ENCODE data around the gene ATP5IF1. TPM values are rescaled to one million over a fixed set of nuclear protein-coding genes. Genes with fewer than 3 reads are reported as not detected.

The ATP5IF1 gene
- total and polyA plus RNA-seq, 2 donors (not counting 1 experiment from before 2014, with no cell fraction given) = 146 to 269 TPM

DNA sequence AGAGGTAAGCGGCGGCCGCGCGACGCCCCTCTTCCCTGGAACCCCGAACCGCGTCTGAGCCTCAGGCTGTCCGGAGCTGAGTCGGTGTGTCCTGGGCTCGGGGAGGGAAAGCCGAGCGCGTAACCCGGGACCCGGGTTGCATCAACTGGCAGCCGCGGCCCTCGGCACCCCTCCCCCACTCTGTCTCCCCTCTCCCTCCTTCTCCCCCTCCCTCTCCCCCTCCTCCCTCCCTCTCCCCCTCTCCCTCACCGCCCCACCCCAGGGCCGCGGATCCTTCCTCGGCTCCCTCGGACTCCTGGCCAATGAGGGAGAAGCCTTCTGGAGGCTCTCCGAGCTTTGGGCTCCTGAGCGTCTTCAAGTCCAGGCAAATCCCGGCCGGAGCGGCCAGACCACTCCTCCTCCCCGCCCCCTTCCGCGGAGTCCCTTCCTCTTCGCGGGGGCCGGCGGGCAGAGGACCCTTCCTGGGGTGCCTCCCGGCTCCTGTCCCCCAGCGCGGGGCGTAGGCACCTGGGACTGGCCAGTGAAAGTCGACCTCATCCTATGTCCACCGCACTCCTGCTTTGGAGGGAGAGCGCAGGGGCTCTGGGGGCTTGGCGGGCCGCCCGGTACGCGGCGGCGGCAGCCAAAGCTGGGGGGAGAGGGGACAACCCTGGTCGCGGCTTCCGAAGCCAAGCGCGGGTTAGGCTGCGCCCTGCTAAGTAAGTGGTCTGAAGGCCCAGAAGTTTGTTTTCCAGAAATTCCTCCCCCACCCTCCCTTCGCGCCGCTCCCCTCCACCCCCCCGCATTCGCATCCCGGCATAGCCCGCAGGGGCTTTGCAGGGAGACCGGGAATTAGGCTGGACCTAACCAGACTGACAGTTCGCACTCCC, 24.2 kb downstream of the ATP5IF1 start:
- H4K20me1 ChIP-seq (ENCODE audit: control insufficient read depth, extremely low read depth, insufficient read depth, low read length) = peaks cover 11% of the 10 kb centered on the region
- peak; percentile 92 to 93 for DNase-seq (ENCODE audit: low read depth in 2 of 2)
- peaks cover 51% of the 10 kb centered on the region for H3K79me2 ChIP-seq (ENCODE audit: control insufficient read depth, insufficient read depth, low read length)
- H3K4me2 ChIP-seq (ENCODE audit: extremely low read depth, insufficient read depth, low read length) = peak overlapping the region; percentile 88
- peaks cover 11% of the 10 kb centered on the region for H3K4me1 ChIP-seq (ENCODE audit: control insufficient read depth, extremely low read depth, insufficient read depth, low read length)
- no peaks in the 10 kb centered on the region for H3K27me3 ChIP-seq (ENCODE audit: control insufficient read depth, insufficient read depth, low read length)
- H3K4me3 ChIP-seq (replicated peaks in 1 of 4; ENCODE audit: control extremely low read depth in 1 of 4, insufficient read depth in 1 of 4, low read depth in 3 of 4, low read length in 4 of 4) = peak overlapping the region; percentile 58 to 94 (median 73)
- peak overlapping the region; percentile 94 for H3K9ac ChIP-seq (ENCODE audit: insufficient read depth, low read length)
- peak overlapping the region; percentile 89 for H3K27ac ChIP-seq (ENCODE audit: insufficient read depth, low read length)
- no peaks in the 10 kb centered on the region for H3K9me3 ChIP-seq (ENCODE audit: control insufficient read depth, insufficient read depth, low read depth, low read length)
- TF ChIP-seq CTCF (conservative IDR thresholded peaks at IDR 0.05 in 1 of 2, IDR thresholded peaks at IDR 0.05 in 1 of 2; ENCODE audit: low read depth in 1 of 2, low read length in 2 of 2) (no peak), EZH2 (IDR thresholded peaks at IDR 0.05; ENCODE audit: low read length, missing control alignments) (no peak)
- no peaks in the 10 kb centered on the region for H3K36me3 ChIP-seq (ENCODE audit: control insufficient read depth, insufficient read depth, low read length)
- no peak overlapping the region for H2AFZ ChIP-seq (ENCODE audit: low read length)

DNA sequence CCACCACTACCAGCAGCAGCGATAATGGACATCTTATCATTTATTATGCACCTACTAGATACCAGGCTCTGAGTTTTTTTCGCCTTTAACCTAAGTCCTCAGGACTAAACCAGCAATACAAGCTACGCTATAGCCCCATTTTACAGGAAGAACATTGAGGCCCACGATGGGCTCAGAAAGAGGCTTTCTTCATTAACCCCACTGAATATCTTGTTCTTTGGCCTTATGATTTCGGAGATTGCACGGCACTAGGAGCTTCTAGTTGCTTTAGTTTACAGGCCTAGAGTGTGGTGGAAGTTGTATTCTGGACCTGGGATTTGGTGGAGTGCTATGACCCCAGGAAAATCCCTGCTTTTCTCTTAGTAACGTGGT, 24.9 kb downstream of the ATP5IF1 start:
- Histone ChIP-seq H3K36me3 (ENCODE audit: control insufficient read depth, insufficient read depth, low read length) (no peaks in the 10 kb centered on the region), H4K20me1 (ENCODE audit: control insufficient read depth, extremely low read depth, insufficient read depth, low read length) (peaks cover 11% of the 10 kb centered on the region), H3K4me2 (ENCODE audit: extremely low read depth, insufficient read depth, low read length) (peak overlapping the region; percentile 88), H3K4me3 (replicated peaks in 1 of 4; ENCODE audit: control extremely low read depth in 1 of 4, insufficient read depth in 1 of 4, low read depth in 3 of 4, low read length in 4 of 4) (peak overlapping the region; percentile 58 to 94 (median 73)), H3K9ac (ENCODE audit: insufficient read depth, low read length) (peak overlapping the region; percentile 13), H3K79me2 (ENCODE audit: control insufficient read depth, insufficient read depth, low read length) (peaks cover 56% of the 10 kb centered on the region), H3K27me3 (ENCODE audit: control insufficient read depth, insufficient read depth, low read length) (no peaks in the 10 kb centered on the region), H2AFZ (ENCODE audit: low read length) (no peak overlapping the region), H3K9me3 (ENCODE audit: control insufficient read depth, insufficient read depth, low read depth, low read length) (no peaks in the 10 kb centered on the region), H3K4me1 (ENCODE audit: control insufficient read depth, extremely low read depth, insufficient read depth, low read length) (peaks cover 11% of the 10 kb centered on the region), H3K27ac (ENCODE audit: insufficient read depth, low read length) (no peak overlapping the region)
- TF ChIP-seq CTCF (conservative IDR thresholded peaks at IDR 0.05 in 1 of 2, IDR thresholded peaks at IDR 0.05 in 1 of 2; ENCODE audit: low read depth in 1 of 2, low read length in 2 of 2) (no peak), EZH2 (IDR thresholded peaks at IDR 0.05; ENCODE audit: low read length, missing control alignments) (no peak)
- no peak for DNase-seq (ENCODE audit: low read depth in 2 of 2)

- no peak for TF ChIP-seq EZH2 (IDR thresholded peaks at IDR 0.05; ENCODE audit: low read length, missing control alignments)
- H3K27ac ChIP-seq (ENCODE audit: insufficient read depth, low read length) = no peak overlapping the region
- H3K9me3 ChIP-seq (ENCODE audit: control insufficient read depth, insufficient read depth, low read depth, low read length) = no peaks in the 10 kb centered on the region
- H2AFZ ChIP-seq (ENCODE audit: low read length) = no peak overlapping the region
- H3K36me3 ChIP-seq (ENCODE audit: control insufficient read depth, insufficient read depth, low read length) = no peaks in the 10 kb centered on the region
- peaks cover 83% of the 10 kb centered on the region for H3K79me2 ChIP-seq (ENCODE audit: control insufficient read depth, insufficient read depth, low read length)
- peaks cover 13% of the 10 kb centered on the region for H4K20me1 ChIP-seq (ENCODE audit: control insufficient read depth, extremely low read depth, insufficient read depth, low read length)
- H3K4me2 ChIP-seq (ENCODE audit: extremely low read depth, insufficient read depth, low read length) = no peak overlapping the region
- no peak overlapping the region for H3K9ac ChIP-seq (ENCODE audit: insufficient read depth, low read length)
- H3K4me1 ChIP-seq (ENCODE audit: control insufficient read depth, extremely low read depth, insufficient read depth, low read length) = peaks cover 4% of the 10 kb centered on the region
- H3K4me3 ChIP-seq (replicated peaks in 1 of 4; ENCODE audit: control extremely low read depth in 1 of 4, insufficient read depth in 1 of 4, low read depth in 3 of 4, low read length in 4 of 4) = peak overlapping the region in 2 of 4 experiments; percentile 20 to 39
- no peaks in the 10 kb centered on the region for H3K27me3 ChIP-seq (ENCODE audit: control insufficient read depth, insufficient read depth, low read length)
- DNase-seq (ENCODE audit: low read depth in 2 of 2) = no peak
These were observed 29.0 kb downstream of the ATP5IF1 start for GRCh38 chr1:28264897-28265296.

Measured in fibroblast of lung (primary cell).